Stomach (tissue), 9 donors: ENCODE results near the gene OR2L3. TPM values are rescaled to one million over a fixed set of nuclear protein-coding genes. Genes with fewer than 3 reads are reported as not detected.

ENCODE experiments used
- DNase-seq, 2 donors: peaks; one replicate each; pipeline versions ENCODE4 v3.0.0 to v3.0.0-alpha.2; 2013 to 2019
- H3K27ac ChIP-seq, 5 donors: fragments of 200-600 bp in 4 of 5; sonication (generic) in 4 of 5; one replicate each; pipeline ENCODE4 v1.5.1; 2013 to 2019; ENCODE audit warnings: mild to moderate bottlenecking in 1 of 5, moderate library complexity in 1 of 5
- H3K27me3 ChIP-seq, 3 donors: fragments of 200-600 bp; sonication (generic); one replicate each; pipeline ENCODE4 v1.5.1; 2017 to 2019; ENCODE audit warnings: mixed run types in 1 of 3
- H3K36me3 ChIP-seq, 4 donors: fragments of 200-600 bp; sonication (generic); 1 replicate in 3 of 4; 2 replicates in 1 of 4; pipeline ENCODE4 v1.5.1; 2016 to 2019
- H3K4me1 ChIP-seq, 4 donors: fragments of 200-600 bp; sonication (generic); one replicate each; pipeline ENCODE4 v1.5.1; 2016 to 2019
- H3K4me3 ChIP-seq, 4 donors: fragments of 200-600 bp; sonication (generic) in 3 of 4; one replicate each; pipeline ENCODE4 v1.5.1; 2016 to 2019; ENCODE audit warnings: mild to moderate bottlenecking in 1 of 4
- H3K9me3 ChIP-seq, 4 donors: fragments of 200-600 bp; sonication (generic); one replicate each; pipeline ENCODE4 v1.5.1; 2016 to 2019
- CTCF ChIP-seq, 7 experiments: fragments of 450-650 bp in 4 of 7; fragments of 200-600 bp in 3 of 7; sonication (generic) in 3 of 7; IDR thresholded peaks; one replicate each; pipeline ENCODE4 v1.5.1; 2016 to 2019; ENCODE audit warnings: antibody characterized with exemption in 7 of 7, control low read depth in 2 of 7, mild to moderate bottlenecking in 1 of 7
- EP300 ChIP-seq: sonication (generic); formaldehyde crosslinking; IDR thresholded peaks from one replicate; pipeline ENCODE4 v1.6.1; 2017; ENCODE audit warnings: antibody characterized with exemption
- POLR2A ChIP-seq, 4 donors: fragments of 450-650 bp; IDR thresholded peaks; one replicate each; pipeline ENCODE4 v1.6.1; 2016; ENCODE audit warnings: antibody characterized with exemption in 4 of 4, control low read depth in 2 of 4, mild to moderate bottlenecking in 1 of 4, moderate library complexity in 1 of 4
- POLR2AphosphoS5 ChIP-seq, 3 donors: sonication (generic); formaldehyde crosslinking; IDR thresholded peaks; one replicate each; pipeline ENCODE4 v1.6.1; 2016; ENCODE audit warnings: antibody characterized with exemption in 3 of 3
- WGBS, 5 donors: extraction: QIAGEN DNeasy Blood & Tissue Kit in 3 of 5; methylation state at CpG; one replicate each; pipeline versions ENCODE4 v1.1.5 to v1.1.7; 2013 to 2018; 5-methylcytosine and 5-hydroxymethylcytosine counted together
- intact Hi-C: fragments of 100-400 bp; cut with DNase I; formaldehyde crosslinking; loops from one replicate; pipeline ENCODE4 v1.15.1; 2023; ENCODE audit warnings: low total_unique reads
- polyA plus RNA-seq, 3 donors: library from polyadenylated mRNA; stranded (reverse); fragments of 200-250 nt; gene quantifications; one replicate each; pipeline ENCODE4 v1.2.3, GENCODE V29; 2013
- total RNA-seq, 5 donors: library from RNA; depleted of rRNA; stranded (reverse); fragments of >200 nt; gene quantifications; one replicate each; pipeline versions ENCODE4 v1.1.0 to v1.2.3, GENCODE V29; 2014 to 2016
- donor health status: healthy with polysubstance abuse.
- donor health status: Bipolar disorder and iron deficiency.
- donor health status: healthy.

Gene OR2L3
- total and polyA plus RNA-seq, 8 donors = not detected

GRCh38 chr1:248015803-248016202 is 30.8 kb upstream of the OR2L3 start:
- intact Hi-C loops = no loop called here
- WGBS, 5 donors = 60 to 84% (median 82%) methylated on average over 1 of the region's 1 CpG
- TF ChIP-seq POLR2AphosphoS5 (IDR thresholded peaks at IDR 0.05) (no peak), EP300 (no peak)

GRCh38 chr1:248029770-248030169 is 16.9 kb upstream of the OR2L3 start, which contains the start of gene OR2L2:
OR2L2 (plus strand) TSS chr1:248030070; CDS start chr1:248038268, 8,198 bp downstream.
- Histone ChIP-seq H3K4me1 (no peaks in the 10 kb centered on the region), H3K9me3 (peaks cover 0 to 41% (median 24%) of the 10 kb centered on the region in 4 donors), H3K27ac (no peak within 1 kb of the TSS), H3K27me3 (no peaks in the 10 kb centered on the region), H3K4me3 (no peak within 1 kb of the TSS), H3K36me3 (no peaks in the 10 kb centered on the region)
- no peak for DNase-seq
- WGBS, 5 donors = 31 to 48% (median 38%) methylated on average over 2 of the region's 2 CpGs
- TF ChIP-seq POLR2A (IDR thresholded peaks at IDR 0.05) = no peak
- TF ChIP-seq CTCF (IDR thresholded peaks at IDR 0.05) = no peak
- TF ChIP-seq POLR2AphosphoS5 (IDR thresholded peaks at IDR 0.05) = no peak
- no peak for TF ChIP-seq EP300
- intact Hi-C loops = no loop called here

More at GRCh38 chr1:248015803-248016202, 30.8 kb upstream of the OR2L3 start:
- H3K4me1 ChIP-seq = no peaks in the 10 kb centered on the region
- peaks cover 3 to 27% (median 14%) of the 10 kb centered on the region in 4 donors for H3K9me3 ChIP-seq
- H3K36me3 ChIP-seq = no peaks in the 10 kb centered on the region
- H3K27ac ChIP-seq = no peak overlapping the region
- no peak overlapping the region for H3K4me3 ChIP-seq
- H3K27me3 ChIP-seq = no peaks in the 10 kb centered on the region
- DNase-seq = no peak

- Histone ChIP-seq H3K9me3 (peaks cover 0 to 16% (median under 1%) of the 10 kb centered on the region in 4 donors), H3K27me3 (no peaks in the 10 kb centered on the region), H3K4me1 (no peaks in the 10 kb centered on the region), H3K27ac (no peak overlapping the region), H3K4me3 (no peak overlapping the region), H3K36me3 (no peaks in the 10 kb centered on the region)
- TF ChIP-seq CTCF (IDR thresholded peaks at IDR 0.05) (no peak), EP300 (no peak), POLR2A (IDR thresholded peaks at IDR 0.05) (no peak), POLR2AphosphoS5 (IDR thresholded peaks at IDR 0.05) (no peak)
- WGBS, 5 donors = 66 to 73% (median 71%) methylated on average over 5 of the region's 5 CpGs
- intact Hi-C loops = no loop called here
- DNase-seq = no peak
These were observed 1.4 kb upstream of the OR2L3 start for GRCh38 chr1:248045209-248045608.

- H3K4me1 ChIP-seq = no peaks in the 10 kb centered on the region
- H3K27me3 ChIP-seq = no peaks in the 10 kb centered on the region
- intact Hi-C loops = no loop called here
- no peak for TF ChIP-seq EP300
- H3K9me3 ChIP-seq = peaks cover 0 to 16% (median 0%) of the 10 kb centered on the region in 4 donors
- H3K4me3 ChIP-seq = no peak overlapping the region
- WGBS, 5 donors = 41 to 72% (median 65%) methylated on average over 1 of the region's 1 CpG
- no peak overlapping the region for H3K27ac ChIP-seq
- no peak for DNase-seq
- H3K36me3 ChIP-seq = no peaks in the 10 kb centered on the region
These were observed 372 bp downstream of the OR2L3 start for GRCh38 chr1:248047008-248047407.

GRCh38 chr1:248054671-248055070 is 8.0 kb downstream of the OR2L3 start:
- no peak for TF ChIP-seq POLR2A (IDR thresholded peaks at IDR 0.05)
- TF ChIP-seq CTCF (IDR thresholded peaks at IDR 0.05) = no peak
- TF ChIP-seq POLR2AphosphoS5 (IDR thresholded peaks at IDR 0.05) = no peak
- no peak for TF ChIP-seq EP300
- no peak for DNase-seq
- peaks cover 2 to 28% (median 13%) of the 10 kb centered on the region in 4 donors for H3K9me3 ChIP-seq
- H3K36me3 ChIP-seq = no peaks in the 10 kb centered on the region
- H3K4me1 ChIP-seq = no peaks in the 10 kb centered on the region
- H3K4me3 ChIP-seq = no peak overlapping the region
- intact Hi-C loops = no loop called here
- no peak overlapping the region for H3K27ac ChIP-seq
- no peaks in the 10 kb centered on the region for H3K27me3 ChIP-seq
